Hepatic stellate cell (primary cell): ENCODE results near the gene PARP12.
"Not testable (repeated sequence)": the region's sequence is repeated elsewhere in the genome, so short reads cannot be mapped to it uniquely, and the experiment has no call there.

ENCODE experiments used
- DNase-seq: peaks from one replicate; pipeline ENCODE4 v3.0.0; 2011; ENCODE audit warnings: low spot score

Gene PARP12, protein sequence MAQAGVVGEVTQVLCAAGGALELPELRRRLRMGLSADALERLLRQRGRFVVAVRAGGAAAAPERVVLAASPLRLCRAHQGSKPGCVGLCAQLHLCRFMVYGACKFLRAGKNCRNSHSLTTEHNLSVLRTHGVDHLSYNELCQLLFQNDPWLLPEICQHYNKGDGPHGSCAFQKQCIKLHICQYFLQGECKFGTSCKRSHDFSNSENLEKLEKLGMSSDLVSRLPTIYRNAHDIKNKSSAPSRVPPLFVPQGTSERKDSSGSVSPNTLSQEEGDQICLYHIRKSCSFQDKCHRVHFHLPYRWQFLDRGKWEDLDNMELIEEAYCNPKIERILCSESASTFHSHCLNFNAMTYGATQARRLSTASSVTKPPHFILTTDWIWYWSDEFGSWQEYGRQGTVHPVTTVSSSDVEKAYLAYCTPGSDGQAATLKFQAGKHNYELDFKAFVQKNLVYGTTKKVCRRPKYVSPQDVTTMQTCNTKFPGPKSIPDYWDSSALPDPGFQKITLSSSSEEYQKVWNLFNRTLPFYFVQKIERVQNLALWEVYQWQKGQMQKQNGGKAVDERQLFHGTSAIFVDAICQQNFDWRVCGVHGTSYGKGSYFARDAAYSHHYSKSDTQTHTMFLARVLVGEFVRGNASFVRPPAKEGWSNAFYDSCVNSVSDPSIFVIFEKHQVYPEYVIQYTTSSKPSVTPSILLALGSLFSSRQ

GRCh38 chr7:140062528-140063299 is at the start of gene PARP12:
PARP12 (minus strand) TSS chr7:140062951; CDS start chr7:140062847, 104 bp downstream.
- peak; percentile 82 for DNase-seq

DNA sequence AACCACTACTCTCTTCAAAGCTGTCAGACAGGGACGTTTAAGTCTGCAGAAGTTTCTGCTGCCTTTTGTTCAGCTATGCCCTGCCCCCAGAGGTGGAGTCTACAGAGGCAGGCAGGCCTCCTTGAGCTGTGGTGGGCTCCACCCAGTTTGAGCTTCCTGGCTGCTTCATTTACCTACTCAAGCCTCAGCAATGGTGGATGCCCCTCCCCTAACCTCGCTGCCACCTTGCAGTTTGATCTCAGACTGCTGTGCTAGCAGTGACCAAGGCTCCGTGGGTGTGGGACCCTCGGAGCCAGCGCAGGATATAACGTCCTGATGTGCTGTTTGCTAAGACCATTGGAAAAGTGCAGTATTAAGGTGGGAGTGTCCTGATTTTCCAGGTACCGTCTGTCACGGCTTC is 46.0 kb upstream of the PARP12 start:
- DNase-seq = not testable (repeated sequence)

DNA sequence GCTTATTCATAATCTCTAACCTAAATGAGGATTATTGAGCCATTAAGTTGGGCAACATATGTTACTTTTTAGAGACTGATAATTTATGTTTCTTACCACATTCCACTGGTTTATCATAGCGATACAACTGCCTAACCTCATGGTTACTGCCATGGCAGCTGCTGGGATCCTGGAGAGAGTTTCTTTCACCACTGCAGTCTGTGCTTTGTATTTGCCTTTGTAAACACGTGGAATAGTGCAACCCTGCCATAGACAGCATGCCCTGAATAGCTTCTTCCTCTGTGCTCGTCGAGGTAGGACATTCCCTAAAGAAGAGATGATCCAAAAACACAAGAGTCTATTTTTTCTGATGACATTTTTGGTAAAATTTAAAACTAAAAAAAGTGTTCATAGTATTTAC is 33.7 kb upstream of the PARP12 start:
- no peak for DNase-seq

DNA sequence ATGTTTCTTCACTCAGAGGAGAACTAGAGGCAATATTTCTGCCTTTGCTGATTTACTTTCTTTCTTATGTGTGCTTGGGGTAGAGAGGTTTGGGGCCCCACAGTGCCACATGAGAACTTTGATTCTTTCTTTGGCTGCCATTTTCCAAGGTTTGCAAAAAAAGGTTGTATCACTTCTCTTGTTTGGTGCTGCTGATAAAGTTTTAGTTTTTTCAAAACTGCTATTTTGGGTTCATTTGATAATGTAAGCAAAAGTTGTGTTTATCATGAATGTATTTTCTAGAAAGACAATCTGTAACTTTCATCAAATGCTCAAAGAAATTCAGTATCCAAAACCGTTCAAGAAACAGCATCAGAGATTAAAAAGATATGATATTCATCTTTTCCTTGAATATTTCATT is 30.6 kb upstream of the PARP12 start:
- no peak for DNase-seq

DNA sequence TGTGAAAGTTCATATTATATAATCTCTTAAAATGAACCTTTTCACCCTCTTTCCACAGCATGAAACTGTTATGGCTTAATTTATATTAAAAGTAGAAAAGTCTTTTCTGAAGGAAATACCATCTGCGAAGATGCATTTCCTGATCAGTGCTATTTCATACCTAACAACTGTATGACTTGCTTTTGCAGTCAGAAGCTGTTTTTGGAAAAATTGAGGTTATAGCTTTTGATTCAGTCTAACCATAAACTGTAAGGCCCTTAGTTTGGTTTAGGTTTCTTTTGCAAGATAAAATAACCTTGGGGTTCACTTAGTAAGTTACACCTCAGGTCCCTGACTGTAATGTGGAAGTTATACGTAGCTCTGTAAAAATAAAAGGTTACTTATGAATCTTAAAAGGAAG is 22.7 kb upstream of the PARP12 start:
- no peak for DNase-seq

DNA sequence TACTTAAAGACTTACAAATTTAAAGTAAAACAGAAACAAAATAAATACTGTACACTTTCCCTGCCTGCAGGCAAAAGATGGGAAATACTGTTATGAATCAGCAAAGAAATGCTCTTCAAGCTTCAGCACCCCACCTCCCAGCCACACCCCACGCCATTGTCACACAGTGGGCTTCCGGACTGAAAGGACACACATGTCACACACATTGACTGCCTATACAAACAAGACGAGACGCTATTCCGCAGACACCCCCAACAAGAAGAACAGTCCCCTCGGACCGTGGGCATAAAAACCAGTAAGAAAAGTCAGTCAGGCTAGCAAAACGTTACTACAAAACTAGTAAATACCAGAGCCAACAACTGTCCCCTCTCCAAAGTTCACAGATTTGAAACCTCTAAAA is 22.2 kb upstream of the PARP12 start:
- no peak for DNase-seq

DNA sequence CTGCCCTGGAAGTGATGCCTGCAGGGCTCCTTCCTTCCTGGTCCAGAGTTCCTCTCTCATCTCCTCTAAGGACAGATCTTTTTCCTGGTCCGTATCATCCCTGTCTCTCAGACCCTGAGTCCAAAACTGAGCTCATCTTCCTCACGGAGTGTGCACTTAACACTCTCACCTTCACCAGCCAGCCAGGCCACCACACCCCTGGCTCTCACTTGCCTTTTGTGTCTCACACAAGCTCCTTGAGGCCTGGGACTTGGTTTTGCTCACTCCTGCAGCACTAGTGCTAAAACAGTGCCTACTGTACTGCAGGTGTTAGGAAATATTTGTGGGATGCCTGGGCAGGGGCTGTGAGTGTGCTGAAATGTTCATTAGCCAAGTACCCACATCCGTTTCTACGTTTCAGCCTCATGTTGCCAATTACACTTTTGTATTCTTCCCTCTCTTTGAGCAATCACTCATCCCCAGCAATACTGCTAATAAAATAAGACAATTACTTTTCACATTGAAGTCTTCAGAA is 21.4 kb upstream of the PARP12 start:
- DNase-seq = no peak

DNA sequence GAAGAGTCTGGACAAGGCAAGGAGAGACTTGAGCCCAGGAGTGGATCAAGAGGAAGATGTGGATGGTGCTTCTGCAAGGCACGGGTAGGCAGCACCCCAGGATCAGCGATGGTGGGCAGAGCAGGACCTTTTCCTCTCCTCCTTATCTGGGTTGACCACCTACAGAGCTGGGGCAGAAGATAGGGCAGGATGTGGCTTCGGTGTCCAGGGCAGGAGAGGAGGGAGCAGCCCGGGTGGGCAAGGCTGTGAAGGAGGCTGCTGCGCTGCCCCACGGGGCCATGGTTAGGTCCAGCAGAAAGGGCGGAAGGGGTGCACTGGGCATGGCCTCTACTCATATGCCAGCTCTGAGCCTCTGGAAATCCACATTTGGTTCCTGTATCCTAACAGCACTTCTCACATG is 20.0 kb upstream of the PARP12 start:
- DNase-seq = no peak

- DNase-seq = no peak
These were observed 19.1 kb upstream of the PARP12 start for GRCh38 chr7:140081774-140082425.

DNA sequence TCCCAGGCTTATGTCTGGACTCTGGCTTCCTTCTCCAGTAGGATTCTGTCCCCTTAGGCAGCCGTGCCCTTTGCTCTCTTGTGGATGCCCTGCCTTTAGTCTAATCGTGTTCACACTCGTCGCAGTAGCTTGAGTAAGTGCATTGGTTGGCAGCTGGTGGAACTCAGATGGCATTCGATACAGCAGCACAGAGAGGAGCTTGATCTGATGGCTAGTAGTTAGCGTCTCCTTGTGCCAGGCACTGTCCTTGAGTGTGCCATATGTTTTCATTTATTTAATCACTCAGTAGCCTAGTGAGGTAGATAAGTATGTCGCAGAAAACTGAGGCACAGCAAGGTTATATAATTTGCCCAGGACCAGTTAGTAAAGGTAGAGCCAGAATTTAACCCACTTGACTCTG is 18.2 kb upstream of the PARP12 start:
- DNase-seq = no peak

GRCh38 chr7:140079121-140079536 is 16.4 kb upstream of the PARP12 start:
- peak; percentile 27 for DNase-seq

DNA sequence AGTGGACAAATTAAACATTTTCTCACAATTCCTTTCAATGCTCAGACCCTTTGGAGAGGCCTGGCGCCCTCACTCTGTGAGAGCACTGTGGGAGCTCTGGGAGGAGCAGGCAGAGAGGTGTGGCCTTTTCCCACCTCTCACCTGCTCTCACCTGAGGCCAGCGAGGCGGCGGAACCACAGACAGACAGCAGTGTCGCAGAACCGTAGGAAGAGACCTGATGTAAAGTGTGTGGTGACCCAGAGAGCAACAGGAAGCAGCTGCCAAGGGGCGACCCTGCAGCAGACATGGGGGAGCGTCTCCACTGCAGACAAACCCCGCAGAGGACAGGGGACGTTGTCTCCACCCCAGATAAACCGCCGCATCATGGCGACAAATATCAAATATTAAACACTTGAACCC is 15.6 kb upstream of the PARP12 start:
- no peak for DNase-seq

- peak; percentile 16 for DNase-seq
These were observed 12.0 kb upstream of the PARP12 start for GRCh38 chr7:140074780-140075179.

GRCh38 chr7:140070546-140070945 is 7.8 kb upstream of the PARP12 start:
- DNase-seq = no peak

DNA sequence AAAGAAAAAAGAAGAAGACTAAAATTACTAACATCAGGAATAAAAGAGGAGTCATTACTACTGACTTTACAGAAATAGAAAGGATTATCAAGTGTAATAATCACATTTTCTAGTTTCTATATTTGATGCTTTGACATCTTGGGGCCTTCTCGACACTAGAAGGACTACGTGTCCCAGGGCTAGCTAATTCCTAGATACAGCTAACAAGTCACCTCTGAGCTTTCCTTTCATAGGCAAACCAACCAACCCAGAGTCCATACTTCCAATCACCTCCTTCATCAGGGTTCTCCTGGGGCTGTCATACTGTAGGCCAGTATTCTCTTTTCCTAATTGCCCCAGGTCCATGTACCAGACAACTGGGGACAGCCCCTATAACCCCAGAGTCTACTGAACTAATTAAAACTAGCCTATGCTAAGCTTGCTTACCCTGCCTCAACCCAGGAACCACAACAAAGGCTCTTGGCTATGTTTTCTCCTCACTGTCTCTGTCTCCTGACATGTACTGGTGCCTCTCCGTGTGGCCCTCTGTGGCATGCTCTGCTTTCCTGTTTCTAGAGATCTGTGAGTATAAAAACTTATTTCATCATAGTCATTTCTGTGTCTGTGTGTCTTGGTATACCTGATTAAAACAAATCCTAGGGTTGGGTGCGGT is 6.7 kb upstream of the PARP12 start:
- DNase-seq = no peak

GRCh38 chr7:140068033-140068432 is 5.3 kb upstream of the PARP12 start:
- DNase-seq = no peak

GRCh38 chr7:140067052-140067451 is 4.3 kb upstream of the PARP12 start:
- DNase-seq = no peak

DNA sequence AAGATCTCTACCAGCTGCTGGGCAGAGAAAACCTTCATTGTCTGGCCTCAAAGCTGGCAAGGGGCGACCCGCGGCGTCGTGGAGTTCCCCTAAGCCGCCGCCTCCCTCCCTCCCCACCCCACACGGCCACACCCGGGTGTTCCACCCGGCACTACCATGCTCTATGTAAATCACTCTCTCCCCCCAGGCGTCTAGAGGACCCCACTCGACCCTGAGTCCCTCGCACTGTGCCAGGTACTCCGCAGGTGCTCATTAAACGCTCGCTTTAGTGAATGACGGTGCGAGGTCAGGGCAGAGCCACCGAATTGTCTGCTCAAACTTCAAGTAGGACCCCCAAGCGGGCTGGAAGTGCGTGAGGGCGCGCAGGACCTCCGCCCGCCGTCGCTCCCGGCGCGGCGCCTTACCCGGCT is 628 bp downstream of the PARP12 start:
- DNase-seq = no peak

- DNase-seq = no peak
These were observed 1.2 kb downstream of the PARP12 start for GRCh38 chr7:140061607-140061930.

GRCh38 chr7:140060788-140061606 is 1.8 kb downstream of the PARP12 start:
- no peak for DNase-seq

- DNase-seq = no peak
These were observed 2.5 kb downstream of the PARP12 start for GRCh38 chr7:140060243-140060630.
